ENCODE data around the gene PDE3A. TPM values are rescaled to one million over a fixed set of nuclear protein-coding genes. Genes with fewer than 3 reads are reported as not detected.
A peak's percentile ranks its signal among the peaks of the same experiment; 100 is the strongest.

PDE3A gene
- total and polyA plus RNA-seq, 2 of the 4 experiments (the other 2 are of a cell fraction) = 0.09 to 0.18 TPM

DNA sequence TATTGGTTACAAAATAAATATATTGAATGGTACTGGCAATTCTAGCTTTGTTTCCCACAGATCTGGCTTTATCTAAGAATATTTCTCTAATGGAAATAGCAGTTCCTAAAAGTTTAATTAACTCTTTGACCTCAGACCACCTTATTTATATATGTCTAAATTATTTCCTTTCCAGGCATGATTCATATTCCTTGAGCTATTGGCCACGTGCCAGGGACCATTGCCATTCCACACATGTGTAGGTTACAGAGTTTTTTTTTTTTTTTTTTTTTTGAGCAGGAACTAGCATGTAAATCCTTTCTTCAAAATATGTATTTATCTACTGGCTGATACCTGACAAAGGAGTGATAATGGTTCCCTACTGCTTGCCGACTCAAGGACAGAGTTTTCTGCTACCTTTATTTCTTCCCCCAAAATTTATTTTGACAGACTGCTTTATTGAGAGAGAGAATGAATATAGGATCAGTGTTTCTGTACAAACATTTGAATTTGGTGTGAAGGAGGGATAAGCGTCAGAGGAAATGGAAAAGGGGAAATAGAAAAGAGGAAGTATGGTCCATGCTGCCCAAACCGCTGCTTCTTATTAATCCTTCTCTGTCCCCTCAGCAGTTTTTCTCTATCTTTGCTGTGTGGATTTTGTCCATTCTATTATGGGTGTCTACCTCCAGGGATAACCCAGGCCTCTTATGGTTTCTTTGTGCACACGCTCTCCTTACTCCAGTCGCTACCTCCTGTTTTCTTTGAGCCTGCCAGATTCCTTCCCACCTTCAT is 36.4 kb downstream of the PDE3A start:
- ATAC-seq (ENCODE audit: low read depth) (no peak), DNase-seq (peak; percentile 6)
- Histone ChIP-seq H2BK5ac (ENCODE audit: low read depth, low read length, poor library complexity, severe bottlenecking) (no peak overlapping the region), H2BK120ac (ENCODE audit: low read depth, low read length) (no peak overlapping the region), H3K36me3 (ENCODE audit: control insufficient read depth, insufficient read depth, low read length) (no peaks in the 10 kb centered on the region), H4K20me1 (ENCODE audit: insufficient read depth, low read length) (no peaks in the 10 kb centered on the region), H2AFZ (replicated peaks; ENCODE audit: low read length, poor library complexity) (no peak overlapping the region), H3K9me1 (ENCODE audit: insufficient read depth, low read length) (no peaks in the 10 kb centered on the region), H3K4me1 (ENCODE audit: control insufficient read depth, insufficient read depth, low read length) (no peaks in the 10 kb centered on the region), H3K23ac (ENCODE audit: low read depth, low read length) (no peak overlapping the region), H3K9ac (ENCODE audit: low read depth, low read length) (no peak overlapping the region), H4K91ac (ENCODE audit: insufficient read depth, low read depth, low read length) (no peak overlapping the region), H4K8ac (ENCODE audit: low read depth in 2 of 2, low read length in 2 of 2) (no peak overlapping the region), H2AK9ac (replicated peaks; ENCODE audit: low read depth, low read length, poor library complexity) (no peak overlapping the region), H2BK20ac (ENCODE audit: low read depth, low read length) (no peak overlapping the region), H3K4me2 (ENCODE audit: low read depth, low read length) (no peak overlapping the region), H3K18ac (ENCODE audit: low read depth, low read length) (no peak overlapping the region), H3K56ac (ENCODE audit: extremely low read depth, insufficient read depth, low read length) (no peak overlapping the region), H3K4ac (ENCODE audit: low read depth, low read length) (no peak overlapping the region), H3K9me3 (ENCODE audit: control insufficient read depth, insufficient read depth, low read length) (no peaks in the 10 kb centered on the region), H3K27me3 (ENCODE audit: control insufficient read depth, insufficient read depth, low read length) (no peaks in the 10 kb centered on the region), H3K27ac (ENCODE audit: insufficient read depth, low read length) (no peak overlapping the region), H3K14ac (replicated peaks; ENCODE audit: low read depth, low read length) (no peak overlapping the region), H3K4me3 (ENCODE audit: insufficient read depth, low read depth, low read length) (no peak overlapping the region), H4K5ac (ENCODE audit: low read depth, low read length) (no peak overlapping the region), H2AK5ac (ENCODE audit: low read depth, low read length) (no peak overlapping the region), H2BK15ac (ENCODE audit: low read depth, low read length) (no peak overlapping the region), H3K79me1 (ENCODE audit: low read depth in 1 of 2, low read length in 2 of 2) (peaks cover 0 to 3% of the 10 kb centered on the region in 2 experiments; a peak in 1 of 4 replicates)
- in situ Hi-C loops (cut with MboI; ENCODE audit: low sequenced_read_pairs) (no loop called here), intact Hi-C loops (cut with micrococcal nuclease) (no loop called here), dilution Hi-C loops (cut with HindIII; ENCODE audit: low sequenced_read_pairs, unreplicated experiment) (no loop called here)
- ChIA-PET POLR2A (ENCODE audit: unreplicated experiment) (interaction anchor here (0.6 kb wide), 1 partner anchor 83 kb away, joined by 4 read pairs; no protein-coding TSS in a partner anchor), CTCF (interaction anchor here (0.6 kb wide), 1 partner anchor 162 kb away, joined by 3 read pairs; no protein-coding TSS in a partner anchor)
- no TSS peak for BruUV-seq (replicated peaks)
- WGBS, 2 experiments (ENCODE audit: extremely low coverage in 2 of 2, insufficient read length in 1 of 2) = 100% methylated on average over 2 of the region's 6 CpGs; no CpG with 5 or more reads in 1 of the 2 experiments
- TF ChIP-seq ELK1 (IDR thresholded peaks at IDR 0.05; ENCODE audit: borderline replicate concordance, low read depth, low read length) (no peak), MAFK (IDR thresholded peaks at IDR 0.05; ENCODE audit: low read depth, low read length) (no peak), MAZ (IDR thresholded peaks at IDR 0.05; ENCODE audit: borderline replicate concordance, low read depth, low read length) (no peak), BHLHE40 (IDR thresholded peaks at IDR 0.05; ENCODE audit: low read depth, low read length) (no peak), MXI1 (IDR thresholded peaks at IDR 0.05; ENCODE audit: borderline replicate concordance, low read depth, low read length) (no peak), RFX5 (IDR thresholded peaks at IDR 0.05; ENCODE audit: low read depth, low read length) (no peak), CEBPB (IDR thresholded peaks at IDR 0.05; ENCODE audit: low read depth, low read length) (no peak), FOS (IDR thresholded peaks at IDR 0.05; ENCODE audit: low read depth, low read length) (no peak), SMC3 (IDR thresholded peaks at IDR 0.05; ENCODE audit: low read depth, low read length) (no peak), RCOR1 (IDR thresholded peaks at IDR 0.05; ENCODE audit: insufficient replicate concordance, low read length) (no peak), NFE2L2 (IDR thresholded peaks at IDR 0.05; ENCODE audit: low read depth, low read length) (no peak), RAD21 (IDR thresholded peaks at IDR 0.05; ENCODE audit: low read length) (no peak), POLR2A (IDR thresholded peaks at IDR 0.05; ENCODE audit: low read depth, low read length) (no peak), CHD1 (IDR thresholded peaks at IDR 0.05; ENCODE audit: low read depth, low read length) (no peak)
- TF ChIP-seq, protein P1, sequence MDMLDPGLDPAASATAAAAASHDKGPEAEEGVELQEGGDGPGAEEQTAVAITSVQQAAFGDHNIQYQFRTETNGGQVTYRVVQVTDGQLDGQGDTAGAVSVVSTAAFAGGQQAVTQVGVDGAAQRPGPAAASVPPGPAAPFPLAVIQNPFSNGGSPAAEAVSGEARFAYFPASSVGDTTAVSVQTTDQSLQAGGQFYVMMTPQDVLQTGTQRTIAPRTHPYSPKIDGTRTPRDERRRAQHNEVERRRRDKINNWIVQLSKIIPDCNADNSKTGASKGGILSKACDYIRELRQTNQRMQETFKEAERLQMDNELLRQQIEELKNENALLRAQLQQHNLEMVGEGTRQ (IDR thresholded peaks at IDR 0.05; ENCODE audit: low read depth, low read length) = no peak

All from IMR-90 (cell line).